Muscle layer of duodenum (tissue), 2 donors: ENCODE measurements around the gene ZFAND4.
A peak's percentile ranks its signal among the peaks of the same experiment; 100 is the strongest.
"Not testable (repeated sequence)": the region's sequence is repeated elsewhere in the genome, so short reads cannot be mapped to it uniquely, and the experiment has no call there.

ENCODE experiments used
- H3K27ac ChIP-seq: one replicate; pipeline ENCODE4 v1.7.0; 2013; ENCODE audit warnings: mild to moderate bottlenecking, low read length
- H3K27me3 ChIP-seq: one replicate; pipeline ENCODE4 v1.7.0; 2013; ENCODE audit warnings: low read depth, mild to moderate bottlenecking, control low read depth, low read length
- H3K36me3 ChIP-seq, 2 donors: one replicate each; pipeline ENCODE4 v1.7.0; 2013; ENCODE audit warnings: low read length in 2 of 2, control low read depth in 1 of 2, mild to moderate bottlenecking in 1 of 2; ENCODE audit not compliant: insufficient read depth in 2 of 2, control insufficient read depth in 1 of 2
- H3K4me1 ChIP-seq, 2 donors: one replicate each; pipeline ENCODE4 v1.7.0; 2013; ENCODE audit warnings: low read length in 2 of 2, mild to moderate bottlenecking in 2 of 2, control low read depth in 1 of 2, moderate library complexity in 1 of 2; ENCODE audit not compliant: insufficient read depth in 2 of 2, control insufficient read depth in 1 of 2
- H3K4me3 ChIP-seq, 2 donors: one replicate each; pipeline ENCODE4 v1.7.0; 2013; ENCODE audit warnings: low read length in 2 of 2, low read depth in 1 of 2, mild to moderate bottlenecking in 1 of 2
- H3K9me3 ChIP-seq, 2 donors: one replicate each; pipeline ENCODE4 v1.7.0; 2013; ENCODE audit warnings: low read length in 2 of 2, control low read depth in 1 of 2, mild to moderate bottlenecking in 1 of 2; ENCODE audit not compliant: control insufficient read depth in 1 of 2
- donor health status: healthy.

Gene ZFAND4

GRCh38 chr10:45600337-45601253 is 72.0 kb downstream of the ZFAND4 start:
- H3K27ac ChIP-seq, H3K9me3 ChIP-seq, H3K27me3 ChIP-seq, H3K4me3 ChIP-seq, H3K4me1 ChIP-seq, H3K36me3 ChIP-seq: not testable (repeated sequence)

GRCh38 chr10:45599646-45600045 is 72.9 kb downstream of the ZFAND4 start:
- peaks cover 0 to 11% of the 10 kb centered on the region in 2 donors for H3K4me1 ChIP-seq
- no peak overlapping the region for H3K27ac ChIP-seq
- H3K9me3 ChIP-seq, result peaks cover 0 to 4% of the 10 kb centered on the region in 2 donors
- H3K36me3 ChIP-seq, result no peaks in the 10 kb centered on the region
- H3K4me3 ChIP-seq, result no peak overlapping the region
- no peaks in the 10 kb centered on the region for H3K27me3 ChIP-seq

DNA sequence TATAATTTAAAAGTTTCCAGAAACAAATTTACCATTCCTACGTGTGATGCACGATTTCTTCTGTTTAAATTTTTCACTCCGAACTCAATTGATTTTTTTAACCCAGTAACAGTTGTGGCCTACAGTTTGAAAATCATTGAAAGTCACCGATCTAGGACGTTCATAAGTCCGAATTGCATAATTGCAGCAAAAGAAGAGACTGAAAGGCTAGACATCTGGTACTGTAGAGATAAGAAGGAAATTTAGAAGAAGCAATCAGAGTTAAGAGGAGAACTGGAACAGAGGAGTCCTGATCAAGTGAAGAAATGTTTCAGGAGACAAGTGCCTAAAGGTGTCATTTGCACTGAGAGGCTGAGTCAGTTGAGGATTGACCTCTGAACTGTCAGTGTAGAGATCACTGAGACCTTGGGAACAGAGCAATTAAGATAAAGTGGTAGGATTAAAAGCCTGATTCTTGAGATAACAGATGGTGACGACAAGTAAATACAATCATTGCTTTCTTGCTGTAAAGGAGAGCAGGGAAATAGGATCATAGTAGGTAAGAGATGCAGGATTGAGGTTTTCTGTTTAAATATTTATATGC is 73.5 kb downstream of the ZFAND4 start:
- H3K36me3 ChIP-seq, result no peaks in the 10 kb centered on the region
- peaks cover 0 to 11% of the 10 kb centered on the region in 2 donors for H3K4me1 ChIP-seq
- H3K27me3 ChIP-seq, result no peaks in the 10 kb centered on the region
- H3K9me3 ChIP-seq, result peaks cover 0 to 4% of the 10 kb centered on the region in 2 donors
- H3K27ac ChIP-seq, result no peak overlapping the region
- no peak overlapping the region for H3K4me3 ChIP-seq

- Histone ChIP-seq H3K9me3 (no peaks in the 10 kb centered on the region), H3K4me3 (no peak overlapping the region), H3K27me3 (no peaks in the 10 kb centered on the region), H3K36me3 (no peaks in the 10 kb centered on the region), H3K27ac (no peak overlapping the region), H3K4me1 (peaks cover 10 to 23% of the 10 kb centered on the region in 2 donors)
Measured at GRCh38 chr10:45596526-45596925, 76.0 kb downstream of the ZFAND4 start.

GRCh38 chr10:45594276-45595157 is 78.1 kb downstream of the ZFAND4 start:
- H3K4me1 ChIP-seq, result peaks cover 10 to 16% of the 10 kb centered on the region in 2 donors
- no peaks in the 10 kb centered on the region for H3K9me3 ChIP-seq
- H3K4me3 ChIP-seq, result peak overlapping the region; percentile 91 to 93
- H3K27me3 ChIP-seq, result no peaks in the 10 kb centered on the region
- H3K27ac ChIP-seq, result no peak overlapping the region
- H3K36me3 ChIP-seq, result peaks cover 0 to 3% of the 10 kb centered on the region in 2 donors

DNA sequence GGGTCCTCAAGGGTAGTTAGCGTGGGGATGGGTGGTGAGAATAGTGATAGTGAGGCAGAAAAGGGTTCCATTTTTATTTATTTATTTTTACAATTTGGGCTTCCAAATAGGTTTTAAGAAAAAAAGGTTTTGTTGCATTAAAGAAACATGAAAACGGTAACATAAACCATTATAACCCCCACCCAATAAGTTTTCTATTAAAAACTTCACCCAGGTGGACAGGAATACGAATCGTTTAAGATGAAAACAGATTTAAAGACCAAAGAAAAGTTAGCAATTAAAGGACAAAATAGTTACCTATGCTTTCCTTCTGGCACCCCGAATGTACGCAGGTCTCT is 78.7 kb downstream of the ZFAND4 start:
- Histone ChIP-seq H3K4me3 (peak overlapping the region; percentile 91 to 93), H3K4me1 (peaks cover 10 to 16% of the 10 kb centered on the region in 2 donors), H3K27ac (no peak overlapping the region), H3K9me3 (no peaks in the 10 kb centered on the region), H3K27me3 (no peaks in the 10 kb centered on the region), H3K36me3 (peaks cover 0 to 5% of the 10 kb centered on the region in 2 donors)

- Histone ChIP-seq H3K4me3 (peak overlapping the region; percentile 91 to 93), H3K27me3 (no peaks in the 10 kb centered on the region), H3K27ac (no peak overlapping the region), H3K36me3 (peaks cover 0 to 5% of the 10 kb centered on the region in 2 donors), H3K9me3 (no peaks in the 10 kb centered on the region), H3K4me1 (peaks cover 10 to 16% of the 10 kb centered on the region in 2 donors)
Measured at GRCh38 chr10:45592926-45593325, 79.6 kb downstream of the ZFAND4 start.

GRCh38 chr10:45592432-45592831 is 80.1 kb downstream of the ZFAND4 start:
- H3K27ac ChIP-seq, result no peak overlapping the region
- peak overlapping the region in 1 of 2 donors; percentile 34 for H3K4me3 ChIP-seq
- no peaks in the 10 kb centered on the region for H3K27me3 ChIP-seq
- H3K36me3 ChIP-seq, result peaks cover 0 to 5% of the 10 kb centered on the region in 2 donors
- H3K9me3 ChIP-seq, result no peaks in the 10 kb centered on the region
- H3K4me1 ChIP-seq, result peaks cover 10 to 16% of the 10 kb centered on the region in 2 donors

DNA sequence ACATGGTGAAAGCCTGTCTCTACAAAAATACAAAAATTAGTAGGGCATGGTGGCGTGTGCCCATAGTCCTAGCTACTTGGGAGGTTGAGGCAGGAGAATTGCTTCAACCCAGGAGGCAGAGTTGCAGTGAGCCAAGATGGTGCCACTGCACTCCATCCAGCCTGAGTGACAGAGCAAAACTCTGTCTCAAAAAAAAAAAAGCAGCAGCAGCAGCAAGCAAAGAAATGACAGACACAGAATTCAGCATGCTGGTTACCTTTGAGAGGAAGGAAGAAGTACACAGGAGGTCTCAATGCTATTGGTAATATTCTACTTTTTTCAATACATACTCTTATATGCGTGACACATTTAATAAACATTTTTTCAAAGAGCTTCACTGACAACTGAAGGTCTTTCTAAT is 81.3 kb downstream of the ZFAND4 start:
- peaks cover 0 to 5% of the 10 kb centered on the region in 2 donors for H3K36me3 ChIP-seq
- H3K4me1 ChIP-seq, result peaks cover 10 to 16% of the 10 kb centered on the region in 2 donors
- H3K27me3 ChIP-seq, result no peaks in the 10 kb centered on the region
- H3K27ac ChIP-seq, result no peak overlapping the region
- no peaks in the 10 kb centered on the region for H3K9me3 ChIP-seq
- no peak overlapping the region for H3K4me3 ChIP-seq

- Histone ChIP-seq H3K9me3 (no peaks in the 10 kb centered on the region), H3K4me3 (no peak overlapping the region), H3K4me1 (peaks cover 10 to 12% of the 10 kb centered on the region in 2 donors), H3K36me3 (peaks cover 0 to 5% of the 10 kb centered on the region in 2 donors), H3K27me3 (no peaks in the 10 kb centered on the region), H3K27ac (no peak overlapping the region)
Measured at GRCh38 chr10:45589868-45590267, 82.7 kb downstream of the ZFAND4 start.

- H3K9me3 ChIP-seq, result no peaks in the 10 kb centered on the region
- peaks cover 10 to 12% of the 10 kb centered on the region in 2 donors for H3K4me1 ChIP-seq
- no peak overlapping the region for H3K4me3 ChIP-seq
- no peaks in the 10 kb centered on the region for H3K27me3 ChIP-seq
- H3K27ac ChIP-seq, result no peak overlapping the region
- H3K36me3 ChIP-seq, result peaks cover 0 to 5% of the 10 kb centered on the region in 2 donors
Measured at GRCh38 chr10:45589009-45589408, 83.6 kb downstream of the ZFAND4 start.
